ENCODE results near the gene COMP.

COMP gene

GRCh38 chr19:18794029-18794313 lies 2.9 kb upstream of the COMP start:
- no peak for TF ChIP-seq CTCF (IDR thresholded peaks at IDR 0.05; ENCODE audit: low read depth, low read length, missing control alignments)
- H3K36me3 ChIP-seq (replicated peaks): no peaks in the 10 kb centered on the region
- no peak for DNase-seq
- no peak overlapping the region for H3K27ac ChIP-seq
- no peak overlapping the region for H3K4me3 ChIP-seq (ENCODE audit: low read depth, low read length)
- in situ Hi-C loops (cut with HindIII; ENCODE audit: low pct_ligation_motif_present, low sequenced_read_pairs): no loop called here
- H3K27me3 ChIP-seq (replicated peaks): peaks cover 66% of the 10 kb centered on the region

- H3K27me3 ChIP-seq (replicated peaks): peaks cover 66% of the 10 kb centered on the region
These were observed 2.3 kb upstream of the COMP start for GRCh38 chr19:18793144-18794028.

GRCh38 chr19:18792661-18793060 lies 1.6 kb upstream of the COMP start:
- no peak for TF ChIP-seq CTCF (IDR thresholded peaks at IDR 0.05; ENCODE audit: low read depth, low read length, missing control alignments)
- Histone ChIP-seq H3K27ac (no peak overlapping the region), H3K4me3 (ENCODE audit: low read depth, low read length) (no peak overlapping the region), H3K27me3 (replicated peaks) (peaks cover 65% of the 10 kb centered on the region), H3K36me3 (replicated peaks) (no peaks in the 10 kb centered on the region)
- in situ Hi-C loops (cut with HindIII; ENCODE audit: low pct_ligation_motif_present, low sequenced_read_pairs): no loop called here
- DNase-seq: no peak

More at GRCh38 chr19:18793144-18794028, 2.3 kb upstream of the COMP start:
- in situ Hi-C loops (cut with HindIII; ENCODE audit: low pct_ligation_motif_present, low sequenced_read_pairs): no loop called here
- no peak for TF ChIP-seq CTCF (IDR thresholded peaks at IDR 0.05; ENCODE audit: low read depth, low read length, missing control alignments)
- Histone ChIP-seq H3K4me3 (ENCODE audit: low read depth, low read length) (no peak overlapping the region), H3K27ac (no peak overlapping the region), H3K36me3 (replicated peaks) (no peaks in the 10 kb centered on the region)
- no peak for DNase-seq

GRCh38 chr19:18791315-18791678 lies 192 bp upstream of the COMP start:
- H3K4me3 ChIP-seq (ENCODE audit: low read depth, low read length): no peak overlapping the region
- peaks cover 71% of the 10 kb centered on the region for H3K27me3 ChIP-seq (replicated peaks)
- in situ Hi-C loops (cut with HindIII; ENCODE audit: low pct_ligation_motif_present, low sequenced_read_pairs): no loop called here
- no peak overlapping the region for H3K27ac ChIP-seq
- TF ChIP-seq CTCF (IDR thresholded peaks at IDR 0.05; ENCODE audit: low read depth, low read length, missing control alignments): no peak
- H3K36me3 ChIP-seq (replicated peaks): no peaks in the 10 kb centered on the region
- DNase-seq: no peak

- Histone ChIP-seq H3K36me3 (replicated peaks) (no peaks in the 10 kb centered on the region), H3K27ac (no peak overlapping the region), H3K4me3 (ENCODE audit: low read depth, low read length) (no peak overlapping the region), H3K27me3 (replicated peaks) (peaks cover 70% of the 10 kb centered on the region)
- DNase-seq: no peak
- in situ Hi-C loops (cut with HindIII; ENCODE audit: low pct_ligation_motif_present, low sequenced_read_pairs): no loop called here
- TF ChIP-seq CTCF (IDR thresholded peaks at IDR 0.05; ENCODE audit: low read depth, low read length, missing control alignments): no peak
These were observed 1.1 kb downstream of the COMP start for GRCh38 chr19:18789883-18790565.
